ENCODE data around the gene FGF7.

DNA sequence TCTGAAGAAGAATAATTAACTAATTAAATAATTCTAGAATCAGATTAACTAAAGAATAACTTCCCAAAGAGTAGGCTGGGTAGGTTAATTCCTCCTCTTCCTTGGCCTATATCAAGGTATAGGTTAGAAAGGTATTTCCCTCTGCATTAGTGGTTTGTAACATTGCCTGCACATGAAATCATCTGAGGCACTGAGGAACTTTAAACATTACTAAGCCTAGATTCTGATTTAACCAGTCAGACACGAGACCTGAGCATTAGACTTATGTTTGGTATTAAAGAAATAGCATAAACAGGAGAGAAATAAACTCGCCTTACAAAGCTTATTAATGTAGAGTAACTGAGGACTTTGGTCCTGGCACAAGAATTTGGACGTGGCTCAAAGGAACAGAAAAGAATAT, 84.2 kb downstream of the FGF7 start:
- TF ChIP-seq, protein P1, sequence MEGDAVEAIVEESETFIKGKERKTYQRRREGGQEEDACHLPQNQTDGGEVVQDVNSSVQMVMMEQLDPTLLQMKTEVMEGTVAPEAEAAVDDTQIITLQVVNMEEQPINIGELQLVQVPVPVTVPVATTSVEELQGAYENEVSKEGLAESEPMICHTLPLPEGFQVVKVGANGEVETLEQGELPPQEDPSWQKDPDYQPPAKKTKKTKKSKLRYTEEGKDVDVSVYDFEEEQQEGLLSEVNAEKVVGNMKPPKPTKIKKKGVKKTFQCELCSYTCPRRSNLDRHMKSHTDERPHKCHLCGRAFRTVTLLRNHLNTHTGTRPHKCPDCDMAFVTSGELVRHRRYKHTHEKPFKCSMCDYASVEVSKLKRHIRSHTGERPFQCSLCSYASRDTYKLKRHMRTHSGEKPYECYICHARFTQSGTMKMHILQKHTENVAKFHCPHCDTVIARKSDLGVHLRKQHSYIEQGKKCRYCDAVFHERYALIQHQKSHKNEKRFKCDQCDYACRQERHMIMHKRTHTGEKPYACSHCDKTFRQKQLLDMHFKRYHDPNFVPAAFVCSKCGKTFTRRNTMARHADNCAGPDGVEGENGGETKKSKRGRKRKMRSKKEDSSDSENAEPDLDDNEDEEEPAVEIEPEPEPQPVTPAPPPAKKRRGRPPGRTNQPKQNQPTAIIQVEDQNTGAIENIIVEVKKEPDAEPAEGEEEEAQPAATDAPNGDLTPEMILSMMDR (IDR thresholded peaks at IDR 0.05): no peak
- TF ChIP-seq ZFX (IDR thresholded peaks at IDR 0.05; ENCODE audit: borderline replicate concordance): no peak

Data from 22Rv1 (cell line).